Smooth muscle cell of the brain vasculature (primary cell): ENCODE measurements around the gene AKT1S1.

Source experiments
- DNase-seq: peaks from one replicate; pipeline ENCODE4 v3.0.0-alpha.2; 2012; ENCODE audit warnings: low read depth, low spot score

The AKT1S1 gene

GRCh38 chr19:49907745-49908446 lies 30.7 kb upstream of the AKT1S1 start:
- DNase-seq, result no peak

- no peak for DNase-seq
Measured at GRCh38 chr19:49906879-49907564, 29.9 kb upstream of the AKT1S1 start.

- no peak for DNase-seq
Measured at GRCh38 chr19:49904136-49904535, 27.0 kb upstream of the AKT1S1 start.

- no peak for DNase-seq
Measured at GRCh38 chr19:49896863-49897621, 19.9 kb upstream of the AKT1S1 start, which contains the start of gene IL4I1. IL4I1 (minus strand) TSS chr19:49896887; CDS start chr19:49896160, 727 bp downstream.

- no peak for DNase-seq
Measured at GRCh38 chr19:49895566-49896297, 18.6 kb upstream of the AKT1S1 start.

- DNase-seq, result no peak
Measured at GRCh38 chr19:49894879-49895565, 17.9 kb upstream of the AKT1S1 start.

GRCh38 chr19:49894011-49894664 lies 17.0 kb upstream of the AKT1S1 start:
- DNase-seq, result no peak

- no peak for DNase-seq
Measured at GRCh38 chr19:49892716-49893115, 15.6 kb upstream of the AKT1S1 start.

GRCh38 chr19:49891393-49891792 lies 14.2 kb upstream of the AKT1S1 start:
- DNase-seq, result no peak

GRCh38 chr19:49890349-49891311 lies 13.5 kb upstream of the AKT1S1 start:
- no peak for DNase-seq

GRCh38 chr19:49889687-49890348 lies 12.7 kb upstream of the AKT1S1 start:
- DNase-seq, result no peak

- DNase-seq, result no peak
Measured at GRCh38 chr19:49889038-49889686, 12.0 kb upstream of the AKT1S1 start.

- no peak for DNase-seq
Measured at GRCh38 chr19:49888510-49888824, 11.3 kb upstream of the AKT1S1 start.

GRCh38 chr19:49887665-49888509 lies 10.7 kb upstream of the AKT1S1 start:
- DNase-seq, result no peak

- no peak for DNase-seq
Measured at GRCh38 chr19:49887037-49887664, 10.0 kb upstream of the AKT1S1 start.

- DNase-seq, result no peak
Measured at GRCh38 chr19:49884760-49885159, 7.6 kb upstream of the AKT1S1 start.

- no peak for DNase-seq
Measured at GRCh38 chr19:49884109-49884508, 7.0 kb upstream of the AKT1S1 start.
